ENCODE results near the gene GRAMD2A. TPM values are rescaled to one million over a fixed set of nuclear protein-coding genes. Genes with fewer than 3 reads are reported as not detected.

Gene GRAMD2A
- total RNA-seq (not detected), polyA plus RNA-seq (not detected), total RNA-seq (0 to 0.26 (median 0) reads per million in 6 experiments)

DNA sequence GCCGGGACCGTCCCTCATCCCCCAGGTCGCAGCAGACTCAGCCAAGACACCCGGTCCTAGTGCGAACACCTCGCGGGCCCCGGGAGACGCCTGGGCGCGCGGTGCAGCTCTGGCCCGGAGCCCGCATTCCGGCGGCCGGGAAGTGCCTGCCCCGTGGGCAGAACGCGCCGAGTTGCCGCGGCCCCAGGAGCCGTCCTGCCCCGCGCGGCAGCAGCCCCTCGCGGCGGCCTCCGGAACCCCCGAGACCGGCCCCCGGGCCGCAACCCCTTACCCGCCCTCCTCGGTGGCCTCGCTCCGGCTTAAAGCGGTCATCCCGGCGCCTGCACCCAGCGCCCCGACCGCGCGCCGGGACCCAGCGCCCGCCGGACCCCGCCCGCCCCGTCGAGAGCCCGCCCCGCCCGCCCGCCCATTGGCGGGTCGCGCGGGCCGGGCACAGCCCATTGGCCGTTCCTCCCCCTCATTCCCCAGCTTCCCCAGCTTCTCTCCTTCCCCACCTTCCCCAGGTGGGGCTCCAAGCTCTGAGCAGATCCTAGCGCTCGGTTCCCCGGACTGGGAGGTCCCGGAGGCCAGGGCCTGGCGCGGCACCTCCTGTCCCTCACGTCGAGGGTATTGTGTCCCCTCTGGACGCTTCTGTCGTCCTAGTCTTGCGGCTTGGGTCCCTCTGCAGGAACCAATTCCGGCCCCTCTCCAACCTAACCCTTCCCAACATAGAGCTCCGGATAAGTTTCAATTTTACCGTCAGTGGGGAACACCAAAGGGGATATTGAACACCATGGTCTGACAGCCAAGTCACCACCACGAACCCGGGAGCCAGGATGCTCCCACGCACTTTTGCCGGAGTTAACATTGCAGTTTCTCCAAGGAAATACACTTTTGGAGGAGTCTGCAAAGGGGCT, at the start of gene GRAMD2A:
Gene GRAMD2A (minus strand): TSS at position 328 of the 896 bp plus-strand sequence.
- Mint-ChIP-seq H3K27ac (peak within 1 kb of the TSS in 2 of 10 donors; percentile 33 to 63), H3K4me3 (peak within 1 kb of the TSS; percentile 57 to 80 (median 70)), H3K36me3 (peaks cover 0 to 47% (median 5%) of the 10 kb centered on the region in 3 donors), H3K9me3 (no peaks in the 10 kb centered on the region), H3K27me3 (peaks cover 6 to 37% (median 16%) of the 10 kb centered on the region in 5 donors), H3K4me1 (peaks cover 3 to 15% (median 9%) of the 10 kb centered on the region in 4 donors)
- peak in 4 of 10 donors; percentile 3 to 19 (median 8) for DNase-seq
- ATAC-seq = peak; percentile 44 to 52
- POLR2A ChIA-PET = no interaction called here

DNA sequence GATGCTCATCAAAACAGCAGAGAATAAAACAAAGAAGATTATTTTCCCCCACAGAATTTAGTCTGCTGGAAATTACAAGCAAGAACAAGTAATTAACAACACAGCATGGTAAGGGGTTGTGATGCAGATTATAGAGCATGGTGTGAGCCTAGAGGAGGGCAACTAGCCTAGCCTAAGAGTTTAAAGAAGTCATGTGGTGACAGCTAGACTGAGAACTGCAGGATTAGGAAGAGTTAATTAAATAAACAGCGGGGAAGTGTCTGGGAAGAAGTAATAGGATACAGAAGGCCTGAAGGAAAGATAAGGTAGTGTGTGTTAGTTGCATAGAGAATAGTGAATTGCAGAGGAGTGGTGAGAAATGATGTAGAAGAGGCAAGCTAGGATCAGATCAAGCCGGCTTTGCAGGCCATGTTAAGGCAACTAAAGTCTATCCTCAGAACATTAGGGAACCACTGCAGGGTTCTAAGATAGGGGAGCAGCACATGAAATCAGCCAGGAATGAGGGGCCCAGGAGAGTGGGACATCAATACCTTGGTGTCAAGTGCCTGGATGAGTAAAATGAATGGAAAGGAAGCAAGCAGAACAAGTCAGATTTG, 45.3 kb upstream of the GRAMD2A start:
- H3K4me1 Mint-ChIP-seq = peaks cover 0 to 5% (median 0%) of the 10 kb centered on the region in 4 donors
- H3K27me3 Mint-ChIP-seq = no peaks in the 10 kb centered on the region
- H3K9me3 Mint-ChIP-seq = no peaks in the 10 kb centered on the region
- POLR2A ChIA-PET = no interaction called here
- peaks cover 0 to 60% (median 4%) of the 10 kb centered on the region in 3 donors for H3K36me3 Mint-ChIP-seq
- H3K4me3 Mint-ChIP-seq = no peak overlapping the region
- H3K27ac Mint-ChIP-seq = peak overlapping the region in 6 of 10 donors; percentile 2 to 53 (median 22)
- ATAC-seq (no peak), DNase-seq (no peak)

DNA sequence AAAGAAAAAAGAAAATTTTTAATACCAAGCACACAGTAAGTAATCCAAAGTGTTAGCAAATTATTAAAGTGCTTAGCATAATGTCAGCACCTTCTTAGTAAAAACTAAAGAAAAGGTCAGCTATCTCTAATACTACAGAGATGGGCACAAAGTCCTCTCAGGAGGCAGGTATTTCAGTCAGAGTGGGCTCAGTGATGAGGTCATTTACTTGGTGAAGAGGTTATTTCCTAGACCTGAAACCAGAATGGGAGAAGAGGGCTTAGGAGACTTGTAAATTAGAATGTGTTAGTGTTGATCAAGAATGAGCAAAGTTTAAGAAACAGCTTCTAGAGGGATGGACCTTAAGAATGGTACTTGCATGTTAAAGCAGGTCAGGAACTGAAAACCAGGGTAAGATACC, 42.1 kb upstream of the GRAMD2A start:
- ATAC-seq (no peak), DNase-seq (no peak)
- peaks cover 0 to 45% (median 2%) of the 10 kb centered on the region in 3 donors for H3K36me3 Mint-ChIP-seq
- no peaks in the 10 kb centered on the region for H3K9me3 Mint-ChIP-seq
- H3K4me3 Mint-ChIP-seq = no peak overlapping the region
- H3K27me3 Mint-ChIP-seq = no peaks in the 10 kb centered on the region
- H3K27ac Mint-ChIP-seq = peak overlapping the region in 8 of 10 donors; percentile 19 to 83 (median 62)
- H3K4me1 Mint-ChIP-seq = peaks cover 6 to 14% (median 10%) of the 10 kb centered on the region in 4 donors
- POLR2A ChIA-PET = interaction anchor here (1.2 to 4.2 kb wide), 2 partner anchors 8 to 10 kb away, joined by 5 to 12 read pairs; partner anchors contain the start of gene PKM

DNA sequence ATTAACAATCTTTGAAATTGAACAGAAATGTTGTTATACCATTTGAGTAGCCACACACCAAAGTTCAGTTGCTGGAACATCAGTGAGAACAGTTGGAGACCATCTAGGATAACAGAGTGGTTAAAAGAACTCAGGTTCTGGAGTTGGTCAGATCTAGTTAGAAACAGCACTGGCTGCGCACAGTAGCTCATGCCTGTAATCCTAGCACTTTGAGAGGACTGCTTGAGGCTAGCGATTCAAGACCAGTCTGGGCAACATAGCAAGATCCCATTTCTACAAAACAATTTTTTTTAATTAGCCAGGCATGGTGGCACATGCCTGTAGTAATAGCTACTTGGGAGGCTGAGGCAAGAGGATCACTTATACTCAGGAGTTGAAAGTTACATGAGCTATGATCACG, 41.0 kb upstream of the GRAMD2A start:
- peaks cover 6 to 20% (median 10%) of the 10 kb centered on the region in 4 donors for H3K4me1 Mint-ChIP-seq
- no peak for ATAC-seq
- POLR2A ChIA-PET = interaction anchor here (1.2 to 4.2 kb wide), 2 partner anchors 7 to 9 kb away, joined by 5 to 12 read pairs; partner anchors contain the start of gene PKM

DNA sequence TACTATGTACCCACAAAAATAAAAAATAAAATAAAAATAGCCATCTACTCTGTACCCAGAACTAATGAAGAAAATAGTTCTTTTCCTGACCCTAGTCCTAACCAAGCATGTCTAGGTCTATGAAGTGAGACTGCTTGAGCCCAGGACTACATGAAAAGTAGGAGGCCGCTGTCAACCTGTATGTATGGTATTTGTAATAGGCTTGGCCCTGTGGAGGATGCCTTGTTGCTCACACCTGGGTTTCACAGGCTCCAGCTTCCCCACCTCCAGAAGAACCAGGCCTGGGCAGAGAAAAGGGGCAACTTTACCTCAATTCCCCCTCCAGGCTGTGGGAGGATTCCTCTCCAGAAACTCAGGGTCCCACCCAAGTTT, 40.3 kb upstream of the GRAMD2A start:
- no peaks in the 10 kb centered on the region for H3K9me3 Mint-ChIP-seq
- no peak overlapping the region for H3K4me3 Mint-ChIP-seq
- POLR2A ChIA-PET = interaction anchor here (0.9 kb wide), 1 partner anchor 138 kb away, joined by 3 read pairs; the partner anchor contains the start of gene HEXA
- DNase-seq (no peak), ATAC-seq (no peak)
- peak overlapping the region in 3 of 10 donors; percentile 50 to 81 (median 51) for H3K27ac Mint-ChIP-seq
- peaks cover 0 to 31% (median 2%) of the 10 kb centered on the region in 3 donors for H3K36me3 Mint-ChIP-seq
- H3K4me1 Mint-ChIP-seq = peaks cover 7 to 23% (median 9%) of the 10 kb centered on the region in 4 donors
- no peaks in the 10 kb centered on the region for H3K27me3 Mint-ChIP-seq

More for the DNA sequence above, 41.0 kb upstream of the GRAMD2A start:
- Mint-ChIP-seq H3K36me3 (peaks cover 0 to 35% (median 2%) of the 10 kb centered on the region in 3 donors), H3K4me3 (no peak overlapping the region), H3K27me3 (no peaks in the 10 kb centered on the region), H3K27ac (peak overlapping the region in 1 of 10 donors; percentile 20), H3K9me3 (no peaks in the 10 kb centered on the region)
- no peak for DNase-seq

DNA sequence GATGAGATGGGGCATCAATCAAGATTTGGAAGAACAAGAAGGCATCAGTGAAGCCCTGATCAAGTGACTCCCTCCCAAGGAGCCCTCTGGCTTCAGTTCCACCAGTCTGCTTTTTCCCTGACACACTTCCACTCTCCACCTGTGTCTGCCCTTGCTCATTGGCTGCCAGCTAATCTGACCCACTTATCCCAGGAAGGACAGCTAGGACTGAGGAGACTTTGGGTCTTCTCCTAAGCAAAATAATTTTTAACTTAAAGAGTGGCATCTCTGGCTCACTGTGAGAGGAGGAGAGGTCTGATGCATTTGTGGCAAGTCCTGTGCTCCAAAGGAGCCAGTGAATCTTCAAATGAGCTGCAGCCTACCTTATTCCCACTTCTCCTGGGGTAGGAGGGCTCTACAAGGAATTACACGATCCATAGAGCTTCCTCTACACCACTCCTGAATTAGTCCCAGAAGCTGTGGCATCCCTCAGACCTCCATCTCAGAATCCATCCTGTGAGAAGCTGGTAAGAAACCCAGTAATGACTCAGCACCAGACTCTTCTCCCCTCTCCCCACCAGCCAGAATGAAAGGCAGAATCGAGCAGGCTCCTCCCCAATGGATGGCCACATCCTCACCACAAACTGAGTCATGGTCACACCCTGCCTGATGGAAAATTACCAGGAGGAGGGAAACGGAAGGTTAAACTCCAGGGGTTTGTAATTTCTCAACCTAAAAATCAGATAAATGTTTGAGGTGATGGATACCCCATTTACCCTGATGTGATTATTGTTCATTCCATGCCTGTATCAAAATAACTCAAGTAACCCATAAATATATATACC, 39.7 kb upstream of the GRAMD2A start:
- peak overlapping the region in 8 of 10 donors; percentile 18 to 81 (median 50) for H3K27ac Mint-ChIP-seq
- H3K9me3 Mint-ChIP-seq = no peaks in the 10 kb centered on the region
- no peak for DNase-seq
- no peak overlapping the region for H3K4me3 Mint-ChIP-seq
- no peaks in the 10 kb centered on the region for H3K27me3 Mint-ChIP-seq
- ATAC-seq = peak in 1 of 2 donors; percentile 35
- peaks cover 8 to 29% (median 15%) of the 10 kb centered on the region in 4 donors for H3K4me1 Mint-ChIP-seq
- H3K36me3 Mint-ChIP-seq = peaks cover 0 to 25% (median 2%) of the 10 kb centered on the region in 3 donors
- POLR2A ChIA-PET = interaction anchor here (0.9 kb wide), 1 partner anchor 138 kb away, joined by 3 read pairs; the partner anchor contains the start of gene HEXA

DNA sequence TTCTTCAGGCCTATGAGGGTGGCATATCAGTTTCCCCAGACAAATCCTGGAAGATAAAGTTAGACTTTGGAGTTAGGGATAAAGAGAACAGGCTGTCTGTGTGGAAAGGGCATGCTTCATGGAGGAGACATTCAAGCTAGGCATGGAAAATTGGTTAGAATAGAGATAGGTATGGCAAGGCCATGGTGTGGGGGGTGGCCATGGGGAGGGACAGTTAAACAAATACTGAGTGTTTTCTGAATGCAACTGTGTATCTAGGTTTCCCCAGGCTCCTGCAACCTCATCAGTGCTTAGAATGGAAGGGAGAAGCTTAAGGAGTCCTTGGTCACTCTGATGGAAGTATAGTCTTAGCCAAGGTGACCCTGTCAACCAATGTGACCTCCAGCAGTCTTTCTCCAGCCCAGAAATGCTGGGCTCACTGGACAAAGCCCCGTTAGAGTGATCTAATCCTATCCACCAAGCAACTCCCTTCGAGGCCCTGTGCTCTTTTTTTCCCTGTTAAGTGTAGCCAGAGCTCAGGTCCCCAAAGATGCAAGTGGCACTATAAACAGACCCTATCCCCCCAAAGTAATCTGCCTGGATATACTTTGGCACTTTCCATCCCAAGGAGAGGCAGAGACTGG, 38.9 kb upstream of the GRAMD2A start:
- Mint-ChIP-seq H3K4me3 (peak overlapping the region in 1 of 10 donors; percentile 1), H3K9me3 (no peaks in the 10 kb centered on the region), H3K4me1 (peaks cover 12 to 36% (median 22%) of the 10 kb centered on the region in 4 donors), H3K27ac (peak overlapping the region in 2 of 10 donors; percentile 8 to 27), H3K27me3 (no peaks in the 10 kb centered on the region), H3K36me3 (peaks cover 0 to 18% (median 2%) of the 10 kb centered on the region in 3 donors)
- POLR2A ChIA-PET = interaction anchor here (0.9 kb wide), 1 partner anchor 139 kb away, joined by 3 read pairs; the partner anchor contains the start of gene HEXA
- ATAC-seq = no peak
- DNase-seq = no peak

DNA sequence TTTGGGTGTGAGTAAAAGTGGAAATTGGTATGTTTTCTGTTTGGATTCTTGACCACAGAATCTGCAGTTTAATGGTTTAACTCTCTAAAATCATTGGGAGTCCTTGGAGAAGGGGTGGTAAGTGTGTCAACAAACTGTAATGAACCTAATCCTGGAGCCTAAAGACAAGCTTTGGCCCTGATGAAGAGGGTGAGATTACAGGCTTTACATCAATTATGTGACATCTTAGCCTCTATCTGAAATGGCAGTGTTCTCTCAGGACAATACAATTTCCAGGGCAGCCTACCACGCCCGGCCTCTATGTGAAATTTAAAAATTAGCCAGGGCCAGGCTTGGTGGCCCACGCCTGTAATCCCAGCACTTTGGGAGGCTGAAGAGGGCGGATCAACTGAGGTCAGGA, 37.7 kb upstream of the GRAMD2A start:
- Mint-ChIP-seq H3K36me3 (peaks cover 0 to 6% (median 0%) of the 10 kb centered on the region in 3 donors), H3K27ac (peak overlapping the region in 1 of 10 donors; percentile 1), H3K27me3 (no peaks in the 10 kb centered on the region), H3K4me1 (peaks cover 15 to 38% (median 23%) of the 10 kb centered on the region in 4 donors), H3K4me3 (no peak overlapping the region), H3K9me3 (no peaks in the 10 kb centered on the region)
- no peak for ATAC-seq
- POLR2A ChIA-PET = no interaction called here
- DNase-seq = no peak

DNA sequence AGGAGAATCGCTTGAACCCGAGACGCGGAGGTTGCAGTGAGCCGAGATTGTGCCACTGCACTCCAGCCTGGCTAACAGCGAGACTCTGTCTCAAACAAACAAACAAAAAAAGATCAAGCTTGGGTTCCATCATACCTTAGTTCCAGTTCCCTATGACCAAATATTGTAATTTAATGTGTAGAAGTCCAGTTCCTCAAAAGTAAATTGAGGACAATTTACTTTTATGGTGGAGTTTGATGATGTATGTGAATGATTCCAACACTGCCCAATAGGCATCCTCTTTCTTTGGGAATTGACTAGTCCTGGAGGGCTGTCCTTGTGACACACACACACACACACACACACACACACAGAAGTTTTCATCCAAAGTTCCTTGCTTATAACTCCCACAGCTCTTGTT, 36.2 kb upstream of the GRAMD2A start:
- Mint-ChIP-seq H3K4me3 (peak overlapping the region in 1 of 10 donors; percentile 30), H3K27me3 (no peaks in the 10 kb centered on the region), H3K4me1 (peaks cover 22 to 48% (median 32%) of the 10 kb centered on the region in 4 donors), H3K27ac (peak overlapping the region in 4 of 10 donors; percentile 16 to 66 (median 40)), H3K36me3 (no peaks in the 10 kb centered on the region), H3K9me3 (no peaks in the 10 kb centered on the region)
- no peak for DNase-seq
- POLR2A ChIA-PET = no interaction called here
- no peak for ATAC-seq

DNA sequence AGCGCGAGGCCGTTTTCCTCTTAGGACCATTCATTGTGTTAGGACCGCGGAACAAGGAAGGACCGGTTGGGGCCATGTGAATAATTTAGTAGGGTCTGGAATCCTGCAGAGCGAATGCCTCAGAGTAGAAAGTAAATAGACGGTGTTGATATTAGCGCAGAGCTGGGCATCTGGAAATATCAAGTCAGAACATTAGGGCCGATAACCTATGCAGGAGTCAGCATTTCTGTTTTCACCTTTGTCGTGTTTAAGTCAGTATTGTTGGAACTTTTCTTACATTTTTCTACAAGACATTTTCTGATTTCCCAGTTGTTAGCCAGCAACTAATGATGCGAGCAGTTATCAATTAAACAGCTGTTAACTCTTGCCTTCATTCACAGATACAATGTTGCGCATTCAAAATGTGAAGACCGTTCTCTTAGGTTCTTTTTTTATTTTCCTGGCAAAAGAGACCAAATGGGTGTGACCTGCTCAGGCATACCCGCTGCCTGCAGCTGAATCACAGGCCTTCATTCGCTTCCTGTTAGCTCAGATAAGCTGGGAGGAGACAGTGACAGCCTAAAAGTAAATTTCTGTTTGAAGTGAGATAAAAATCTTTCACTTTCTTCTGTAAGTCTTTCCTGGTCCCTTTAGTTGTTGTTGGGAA, 34.4 kb upstream of the GRAMD2A start:
- ATAC-seq = peak; percentile 41 to 65

More for the DNA sequence above, 34.4 kb upstream of the GRAMD2A start:
- no peaks in the 10 kb centered on the region for H3K9me3 Mint-ChIP-seq
- no peaks in the 10 kb centered on the region for H3K27me3 Mint-ChIP-seq
- DNase-seq = peak; percentile 27 to 79 (median 56)
- peak overlapping the region; percentile 94 to 99 (median 98) for H3K4me3 Mint-ChIP-seq
- peak overlapping the region; percentile 64 to 98 (median 94) for H3K27ac Mint-ChIP-seq
- no peaks in the 10 kb centered on the region for H3K36me3 Mint-ChIP-seq
- POLR2A ChIA-PET = interaction anchor here (0.8 to 3.7 kb wide), 13 partner anchors 8 to 144 kb away, joined by 3 to 46 read pairs (median 5); partner anchors contain the start of genes HEXA, MYO9A, PARP6 and SENP8
- peaks cover 22 to 55% (median 43%) of the 10 kb centered on the region in 4 donors for H3K4me1 Mint-ChIP-seq

Measured in naive thymus-derived CD8-positive, alpha-beta T cell (primary cell).